DMS153 treated with DMSO at 0.1 percent for 48 hours (cell line): ENCODE results near the gene GLRX2.
"Not testable (repeated sequence)": the region's sequence is repeated elsewhere in the genome, so short reads cannot be mapped to it uniquely, and the experiment has no call there.

Experiments
- DNase-seq: peaks from one replicate; lab custom pipeline; 2025; ENCODE audit not compliant: unreplicated experiment; lab: John Stamatoyannopoulos, UW

The GLRX2 gene

DNA sequence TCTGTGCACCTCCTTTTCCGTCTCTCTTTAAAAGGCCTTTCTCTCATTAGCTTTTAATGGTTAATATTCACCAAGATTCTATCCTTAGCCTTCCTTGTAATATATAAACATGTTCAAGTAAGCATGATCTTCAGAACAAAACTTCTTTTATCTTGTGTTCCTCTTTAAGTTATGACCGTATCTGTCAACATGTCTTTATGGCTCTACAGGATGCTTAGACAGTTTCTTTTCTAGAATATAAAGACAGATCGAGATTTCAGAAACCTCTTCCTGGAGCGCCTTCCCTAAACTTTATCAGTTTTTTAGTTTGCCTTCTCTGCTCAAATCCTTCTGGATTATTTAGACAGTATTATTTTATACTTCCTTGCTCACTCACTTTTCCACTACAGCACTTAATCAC, 38.6 kb downstream of the GLRX2 start:
- no peak for DNase-seq

GRCh38 chr1:193065954-193066353, 39.3 kb downstream of the GLRX2 start:
- DNase-seq = no peak

- DNase-seq = no peak
Measured at GRCh38 chr1:193062698-193063463, 42.3 kb downstream of the GLRX2 start.

- DNase-seq = no peak
Measured at GRCh38 chr1:193060938-193061337, 44.3 kb downstream of the GLRX2 start.

DNA sequence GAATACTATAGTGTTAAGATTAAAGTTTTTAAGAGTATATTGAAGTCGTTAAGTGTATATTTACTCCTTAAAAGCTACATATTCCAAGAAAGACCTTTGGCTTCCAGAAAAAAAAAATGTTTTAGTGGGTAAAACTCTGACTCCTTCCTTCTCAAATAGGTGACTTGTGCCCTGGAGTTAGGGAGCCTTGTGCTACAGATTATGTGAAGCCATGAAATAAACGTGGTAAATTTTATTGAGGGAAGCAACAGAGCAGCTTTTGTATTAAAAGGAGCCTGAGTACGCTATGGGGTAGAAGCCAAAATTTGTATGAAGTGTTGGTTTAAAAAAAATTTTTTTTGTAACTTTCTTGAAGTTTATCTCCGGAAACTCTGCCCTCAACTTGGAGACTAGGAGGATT, 44.8 kb downstream of the GLRX2 start:
- DNase-seq = no peak

- DNase-seq = no peak
Measured at GRCh38 chr1:193060115-193060403, 45.2 kb downstream of the GLRX2 start.

DNA sequence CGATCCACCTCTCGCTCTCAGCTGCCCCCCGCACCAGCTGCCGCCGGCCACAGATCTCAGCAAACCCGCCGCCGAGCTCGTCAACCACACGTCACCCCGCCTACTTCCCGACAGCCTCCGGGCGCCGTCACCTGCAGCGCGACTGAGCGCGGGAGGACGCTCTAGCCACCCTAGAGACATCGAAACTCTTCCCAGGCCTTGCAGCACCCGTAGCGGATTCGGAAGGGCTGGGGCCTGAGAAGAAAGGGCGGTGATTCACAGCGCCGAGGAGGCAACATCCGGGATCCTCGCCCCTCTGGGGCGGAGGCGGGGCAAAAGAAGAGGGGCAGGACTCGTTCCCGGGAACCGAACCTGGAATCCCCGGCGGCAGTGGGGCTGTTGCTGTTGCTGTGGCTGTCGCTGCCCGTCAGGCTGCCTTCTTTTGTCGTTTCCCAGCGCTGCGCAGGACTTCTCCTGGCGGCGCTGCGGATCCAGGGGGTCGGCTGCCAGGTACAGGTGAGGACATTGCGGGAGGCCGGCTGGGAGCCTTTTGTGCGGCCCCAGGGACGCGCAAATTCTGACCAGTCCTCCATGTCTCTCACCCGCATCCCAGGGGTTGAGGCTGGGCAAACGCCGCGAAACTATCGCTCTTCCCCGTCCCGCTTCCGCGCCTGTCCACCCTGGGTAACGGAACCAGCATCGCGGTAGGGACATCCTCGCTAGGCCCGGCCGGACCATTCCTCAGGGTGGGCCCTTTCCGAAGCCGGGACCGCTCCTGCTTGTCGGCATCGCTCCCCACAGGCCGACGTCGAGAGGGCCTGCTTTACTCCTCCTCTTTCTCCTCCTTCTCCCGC, 45.7 kb downstream of the GLRX2 start, which contains the start of the genes RO60 and UCHL5:
RO60 (plus strand) TSS at position 331 of the 833 bp plus-strand sequence. CDS start 9,443 bp downstream, outside the sequence.
UCHL5 (minus strand) TSS at position 79 of the 833 bp plus-strand sequence. CDS start 100 bp downstream, outside the sequence.
- peak; percentile 97 for DNase-seq

- DNase-seq = peak; percentile 12
Measured at GRCh38 chr1:193058529-193059281, 46.5 kb downstream of the GLRX2 start.

- no peak for DNase-seq
Measured at GRCh38 chr1:193054169-193054675, 51.0 kb downstream of the GLRX2 start.

DNA sequence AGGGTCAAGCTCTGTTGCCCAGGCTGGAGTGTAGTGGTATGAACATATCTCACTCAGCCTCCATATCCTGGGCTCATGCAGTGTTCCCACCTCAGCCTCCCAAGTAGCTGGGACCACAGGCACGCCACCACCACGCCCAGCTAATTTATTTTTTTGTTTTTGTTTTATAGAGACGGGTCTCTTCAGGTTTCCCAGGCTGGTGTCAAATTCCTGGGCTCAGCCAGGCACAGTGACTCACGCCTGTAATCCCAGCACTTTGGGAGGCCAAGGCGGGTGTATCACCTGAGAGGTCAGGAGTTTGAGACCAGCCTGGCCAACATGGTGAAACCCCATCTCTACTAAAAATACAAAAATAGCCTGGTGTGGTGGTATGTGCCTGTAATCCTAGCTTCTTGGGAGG, 56.3 kb downstream of the GLRX2 start:
- not testable (repeated sequence) for DNase-seq
